Psoas muscle (tissue), 8 donors: Measurements from ENCODE around the gene ATP8A2. TPM values are rescaled to one million over a fixed set of nuclear protein-coding genes. Genes with fewer than 3 reads are reported as not detected.

ENCODE experiments used
- ATAC-seq, 4 donors: fragments of 200-7000 bp; cut with Tn5 transposase; one replicate each; pipeline ENCODE4 v1.9.1; 2020; ENCODE audit warnings: moderate library complexity in 3 of 4, mild to moderate bottlenecking in 2 of 4
- DNase-seq, 2 donors: peaks; one replicate each; pipeline ENCODE4 v3.0.0-alpha.2; 2020
- H3K27ac ChIP-seq: fragments of 200-600 bp; one replicate; pipeline ENCODE4 v1.8.0; 2022
- H3K27me3 ChIP-seq, 3 donors: fragments of 200-600 bp in 1 of 3; one replicate each; pipeline versions ENCODE4 v1.6.1 to v1.8.0; 2013 to 2022; ENCODE audit warnings: low read length in 2 of 3, mild to moderate bottlenecking in 2 of 3, moderate library complexity in 1 of 3; ENCODE audit not compliant: insufficient read depth in 3 of 3
- H3K36me3 ChIP-seq, 2 donors: fragments of 200-600 bp in 1 of 2; one replicate each; pipeline versions ENCODE4 v1.6.1 to v1.8.0; 2013 to 2022; ENCODE audit warnings: low read depth in 1 of 2, mild to moderate bottlenecking in 1 of 2, moderate library complexity in 1 of 2; ENCODE audit not compliant: insufficient read depth in 1 of 2
- H3K4me1 ChIP-seq: fragments of 200-600 bp; one replicate; pipeline ENCODE4 v1.8.0; 2022
- H3K4me3 ChIP-seq: fragments of 200-600 bp; one replicate; pipeline ENCODE4 v1.8.0; 2022; ENCODE audit warnings: mild to moderate bottlenecking
- H3K9me3 ChIP-seq: fragments of 200-600 bp; one replicate; pipeline ENCODE4 v1.8.0; 2022
- CTCF ChIP-seq: fragments of 200-600 bp; IDR thresholded peaks from one replicate; pipeline ENCODE4 v1.8.0; 2022; ENCODE audit warnings: antibody characterized with exemption
- WGBS, 3 donors: extraction: QIAGEN DNeasy Blood & Tissue Kit; methylation state at CpG; one replicate each; pipeline versions ENCODE4 v1.1.6 to v1.1.7; 2013; 5-methylcytosine and 5-hydroxymethylcytosine counted together
- intact Hi-C, 2 donors: fragments of 100-400 bp; cut with DNase I; formaldehyde crosslinking; loops; one replicate each; pipeline versions ENCODE4 v1.11.0 to v1.14.2; 2022
- polyA plus RNA-seq, 3 donors: library from polyadenylated mRNA; stranded (reverse); fragments of 200-250 nt; gene quantifications; one replicate each; pipeline ENCODE4 v1.2.3, GENCODE V29; 2013
- total RNA-seq, 4 donors: library from RNA; stranded (reverse); fragmentation: NEBNext Ultra II Directional in 2 of 4; extraction: Animal tissue kit (Norgen Biotek cat#: 25700) in 2 of 4; gene quantifications; one replicate each; pipeline versions ENCODE4 v1.2.1 to v1.2.4, GENCODE V29; 2021 to 2023
- donor health status: healthy with polysubstance abuse.
- donor health status: DM: no; HTN: no; CAD: no; lungs with moderate emphysema.
- donor health status: Bipolar disorder and iron deficiency.
- donor health status: healthy.
- donor health status: DM: yes; HTN: yes; CAD: no.
- donor health status: DM: no; HTN: no; CAD: no.
- donor health status: DM: no; HTN: no; CAD: no.
- donor health status: DM: yes; HTN: yes; CAD: no.

ATP8A2 gene
- total and polyA plus RNA-seq, 7 donors: 0.02 to 0.22 (median 0.04) TPM; not detected in 2

- WGBS, 3 donors: 94 to 96% (median 96%) methylated on average over 4 of the region's 4 CpGs
- Histone ChIP-seq H3K27ac (no peak overlapping the region), H3K9me3 (no peaks in the 10 kb centered on the region), H3K4me3 (no peak overlapping the region), H3K27me3 (no peaks in the 10 kb centered on the region), H3K4me1 (no peaks in the 10 kb centered on the region), H3K36me3 (no peaks in the 10 kb centered on the region)
- ATAC-seq (no peak), DNase-seq (no peak)
- intact Hi-C loops: no loop called here
- no peak for TF ChIP-seq CTCF
Measured at GRCh38 chr13:25920931-25921330, 549.2 kb downstream of the ATP8A2 start.

- 28 to 29% (median 29%) methylated on average over 9 of the region's 9 CpGs for WGBS, 3 donors
- Histone ChIP-seq H3K4me1 (no peaks in the 10 kb centered on the region), H3K9me3 (no peaks in the 10 kb centered on the region), H3K36me3 (no peaks in the 10 kb centered on the region), H3K4me3 (no peak overlapping the region), H3K27ac (peak overlapping the region; percentile 27), H3K27me3 (no peaks in the 10 kb centered on the region)
- TF ChIP-seq CTCF: no peak
- peak; percentile 30 to 94 (median 90) for ATAC-seq
- intact Hi-C loops: no loop called here
- DNase-seq: no peak
Measured at GRCh38 chr13:25922376-25922775, 550.6 kb downstream of the ATP8A2 start.

- Histone ChIP-seq H3K27ac (no peak overlapping the region), H3K4me3 (no peak overlapping the region), H3K27me3 (no peaks in the 10 kb centered on the region), H3K36me3 (no peaks in the 10 kb centered on the region), H3K9me3 (no peaks in the 10 kb centered on the region), H3K4me1 (no peaks in the 10 kb centered on the region)
- no peak for TF ChIP-seq CTCF
- WGBS, 3 donors: 76 to 79% (median 77%) methylated on average over 5 of the region's 5 CpGs
- no peak for ATAC-seq
- no peak for DNase-seq
- intact Hi-C loops: no loop called here
Measured at GRCh38 chr13:25923217-25924085, 551.7 kb downstream of the ATP8A2 start.

- no peak for ATAC-seq
- intact Hi-C loops: no loop called here
- TF ChIP-seq CTCF: no peak
- no peak overlapping the region for H3K27ac ChIP-seq
- no peaks in the 10 kb centered on the region for H3K9me3 ChIP-seq
- 76 to 81% (median 79%) methylated on average over 6 of the region's 6 CpGs for WGBS, 3 donors
- no peaks in the 10 kb centered on the region for H3K27me3 ChIP-seq
- H3K4me3 ChIP-seq: no peak overlapping the region
- DNase-seq: no peak
- no peaks in the 10 kb centered on the region for H3K4me1 ChIP-seq
- H3K36me3 ChIP-seq: no peaks in the 10 kb centered on the region
Measured at GRCh38 chr13:25927363-25927762, 555.6 kb downstream of the ATP8A2 start.

GRCh38 chr13:25927932-25928331, 556.2 kb downstream of the ATP8A2 start:
- no peaks in the 10 kb centered on the region for H3K4me1 ChIP-seq
- no peaks in the 10 kb centered on the region for H3K27me3 ChIP-seq
- DNase-seq: no peak
- no peak overlapping the region for H3K27ac ChIP-seq
- no peak overlapping the region for H3K4me3 ChIP-seq
- H3K9me3 ChIP-seq: no peaks in the 10 kb centered on the region
- ATAC-seq: no peak
- intact Hi-C loops: no loop called here
- TF ChIP-seq CTCF: no peak
- WGBS, 3 donors: 45 to 69% (median 52%) methylated on average over 2 of the region's 2 CpGs
- no peaks in the 10 kb centered on the region for H3K36me3 ChIP-seq
